IMR-90 (cell line): ENCODE data around the gene CCDC171. TPM values are rescaled to one million over a fixed set of nuclear protein-coding genes. Genes with fewer than 3 reads are reported as not detected.

Experiments
- ATAC-seq: fragments of 200-7000 bp; cut with Tn5 transposase; 2 replicates; pipeline ENCODE4 v1.9.1; 2020; ENCODE audit warnings: low read depth, mild to moderate bottlenecking, moderate library complexity
- BruUV-seq: library from RNA; stranded (reverse); fragments of 400-500 nt; replicated peaks from 2 replicates; lab custom pipeline; 2021; lab: Mats Ljungman, UMichigan
- CTCF ChIA-PET: fragments of 300-600 bp; formaldehyde crosslinking; extraction: SDS; loops from one replicate; lab custom pipeline; 2021; ENCODE audit warnings: antibody characterized with exemption; lab: Yijun Ruan, JAX
- POLR2A ChIA-PET: fragments of 300-600 bp; sonication (Branson Sonifier 250); formaldehyde crosslinking; loops from one replicate; lab custom pipeline; 2022; ENCODE audit warnings: antibody characterized with exemption; ENCODE audit not compliant: unreplicated experiment; lab: Charles Lee
- DNase-seq: peaks from one replicate; pipeline ENCODE4 v3.0.0; 2013
- H2AFZ ChIP-seq: replicated peaks from 2 replicates; pipeline ENCODE3; 2013; ENCODE audit warnings: low read length, mild to moderate bottlenecking; ENCODE audit not compliant: poor library complexity
- H2AK5ac ChIP-seq: 2 replicates; pipeline ENCODE4 v1.6.1; 2013; ENCODE audit warnings: low read depth, low read length, inconsistent platforms
- H2AK9ac ChIP-seq: replicated peaks from 2 replicates; pipeline ENCODE3; 2013; ENCODE audit warnings: mild to moderate bottlenecking, low read depth, low read length, moderate library complexity; ENCODE audit not compliant: poor library complexity
- H2BK120ac ChIP-seq: 2 replicates; pipeline ENCODE4 v1.6.1; 2013; ENCODE audit warnings: low read depth, low read length, inconsistent platforms
- H2BK15ac ChIP-seq: 3 replicates; pipeline ENCODE4 v1.6.1; 2013; ENCODE audit warnings: low read depth, low read length, inconsistent platforms
- H2BK20ac ChIP-seq: 2 replicates; pipeline ENCODE4 v1.6.1; 2013; ENCODE audit warnings: low read depth, mild to moderate bottlenecking, inconsistent platforms, low read length, moderate library complexity
- H2BK5ac ChIP-seq: 2 replicates; pipeline ENCODE4 v1.6.1; 2013; ENCODE audit warnings: mild to moderate bottlenecking, low read depth, low read length, inconsistent platforms; ENCODE audit not compliant: poor library complexity, severe bottlenecking
- H3K14ac ChIP-seq: replicated peaks from 2 replicates; pipeline ENCODE4 v1.6.1; 2013; ENCODE audit warnings: low read depth, low read length, inconsistent platforms
- H3K18ac ChIP-seq: 2 replicates; pipeline ENCODE4 v1.6.1; 2013; ENCODE audit warnings: low read depth, low read length, control low read depth
- H3K23ac ChIP-seq: 2 replicates; pipeline ENCODE4 v1.6.1; 2013; ENCODE audit warnings: low read depth, low read length, inconsistent platforms
- H3K27ac ChIP-seq: 2 replicates; pipeline ENCODE4 v1.5.1; 2013; ENCODE audit warnings: mild to moderate bottlenecking, control low read depth, low read length; ENCODE audit not compliant: insufficient read depth
- H3K27me3 ChIP-seq: 2 replicates; pipeline ENCODE4 v1.6.1; 2013; ENCODE audit warnings: low read length; ENCODE audit not compliant: control insufficient read depth, insufficient read depth
- H3K36me3 ChIP-seq: 2 replicates; pipeline ENCODE4 v1.6.1; 2013; ENCODE audit warnings: low read length, mixed read lengths; ENCODE audit not compliant: control insufficient read depth, insufficient read depth
- H3K4ac ChIP-seq: 2 replicates; pipeline ENCODE4 v1.6.1; 2013; ENCODE audit warnings: low read depth, low read length, inconsistent platforms
- H3K4me1 ChIP-seq: 2 replicates; pipeline ENCODE4 v1.6.1; 2013; ENCODE audit warnings: low read length, mixed read lengths; ENCODE audit not compliant: control insufficient read depth, insufficient read depth
- H3K4me2 ChIP-seq: 2 replicates; pipeline ENCODE4 v1.6.1; 2013; ENCODE audit warnings: low read depth, mild to moderate bottlenecking, control low read depth, low read length, moderate library complexity
- H3K4me3 ChIP-seq: 2 replicates; pipeline ENCODE4 v1.5.1; 2013; ENCODE audit warnings: low read depth, mild to moderate bottlenecking, control low read depth, low read length, moderate library complexity; ENCODE audit not compliant: insufficient read depth
- H3K56ac ChIP-seq: 2 replicates; pipeline ENCODE4 v1.6.1; 2013; ENCODE audit warnings: low read length, inconsistent platforms; ENCODE audit not compliant: insufficient read depth; ENCODE audit errors: extremely low read depth
- H3K79me1 ChIP-seq, 2 experiments: 2 replicates each; pipeline ENCODE4 v1.6.1; 2013; ENCODE audit warnings: low read length in 2 of 2, inconsistent platforms in 1 of 2, low read depth in 1 of 2
- H3K9ac ChIP-seq: 2 replicates; pipeline ENCODE4 v1.6.1; 2013; ENCODE audit warnings: low read depth, low read length, control low read depth
- H3K9me1 ChIP-seq: 2 replicates; pipeline ENCODE4 v1.6.1; 2013; ENCODE audit warnings: low read length, inconsistent platforms; ENCODE audit not compliant: insufficient read depth
- H3K9me3 ChIP-seq: 2 replicates; pipeline ENCODE4 v1.6.1; 2013; ENCODE audit warnings: low read length; ENCODE audit not compliant: control insufficient read depth, insufficient read depth
- H4K20me1 ChIP-seq: 2 replicates; pipeline ENCODE4 v1.6.1; 2013; ENCODE audit warnings: low read length, inconsistent platforms; ENCODE audit not compliant: insufficient read depth
- H4K5ac ChIP-seq: 2 replicates; pipeline ENCODE4 v1.6.1; 2013; ENCODE audit warnings: mild to moderate bottlenecking, low read depth, low read length, control low read depth
- H4K8ac ChIP-seq, 2 experiments: 2 replicates each; pipeline ENCODE4 v1.6.1; 2013; ENCODE audit warnings: low read depth in 2 of 2, low read length in 2 of 2, control low read depth in 1 of 2, inconsistent platforms in 1 of 2
- H4K91ac ChIP-seq: 2 replicates; pipeline ENCODE4 v1.6.1; 2013; ENCODE audit warnings: low read depth, low read length, inconsistent platforms; ENCODE audit not compliant: insufficient read depth
- BHLHE40 ChIP-seq: fragments of 150-350 bp; IDR thresholded peaks from 2 replicates; pipeline ENCODE4 v1.6.1; 2016; ENCODE audit warnings: mild to moderate bottlenecking, low read depth, low read length
- CEBPB ChIP-seq: IDR thresholded peaks from 2 replicates; pipeline ENCODE4 v1.6.1; 2012; ENCODE audit warnings: low read depth, low read length, improper control_type of control experiment
- CHD1 ChIP-seq: IDR thresholded peaks from 2 replicates; pipeline ENCODE4 v1.6.1; 2012; ENCODE audit warnings: low read depth, low read length, improper control_type of control experiment
- FOS ChIP-seq: fragments of 150-350 bp; IDR thresholded peaks from 2 replicates; pipeline ENCODE4 v1.6.1; 2016; ENCODE audit warnings: low read depth, low read length
- MAFK ChIP-seq: IDR thresholded peaks from 2 replicates; pipeline ENCODE4 v1.6.1; 2012; ENCODE audit warnings: low read depth, low read length, improper control_type of control experiment
- MAZ ChIP-seq: IDR thresholded peaks from 2 replicates; pipeline ENCODE4 v1.6.1; 2012; ENCODE audit warnings: low read depth, mild to moderate bottlenecking, low read length, improper control_type of control experiment, moderate library complexity, borderline replicate concordance
- MXI1 ChIP-seq: IDR thresholded peaks from 2 replicates; pipeline ENCODE4 v1.6.1; 2012; ENCODE audit warnings: low read depth, mild to moderate bottlenecking, low read length, moderate library complexity, borderline replicate concordance
- NFE2L2 ChIP-seq: fragments of 150-350 bp; IDR thresholded peaks from 2 replicates; pipeline ENCODE4 v1.6.1; 2016; ENCODE audit warnings: low read depth, mild to moderate bottlenecking, low read length
- POLR2A ChIP-seq: IDR thresholded peaks from 2 replicates; pipeline ENCODE4 v1.6.1; 2012; ENCODE audit warnings: mild to moderate bottlenecking, low read depth, low read length
- RAD21 ChIP-seq: IDR thresholded peaks from 2 replicates; pipeline ENCODE4 v1.6.1; 2012; ENCODE audit warnings: low read length, improper control_type of control experiment
- RCOR1 ChIP-seq: IDR thresholded peaks from 2 replicates; pipeline ENCODE4 v1.6.1; 2012; ENCODE audit warnings: mild to moderate bottlenecking, low read length, improper control_type of control experiment; ENCODE audit not compliant: insufficient replicate concordance
- RFX5 ChIP-seq: IDR thresholded peaks from 2 replicates; pipeline ENCODE4 v1.8.0; 2012; ENCODE audit warnings: low read depth, mild to moderate bottlenecking, low read length, moderate library complexity
- SMC3 ChIP-seq: fragments of 150-350 bp; IDR thresholded peaks from 2 replicates; pipeline ENCODE4 v1.6.1; 2016; ENCODE audit warnings: low read depth, mild to moderate bottlenecking, antibody characterized with exemption, low read length, moderate library complexity
- whole genome bisulfite sequencing, 2 experiments: methylation state at CpG; one replicate each; pipeline versions ENCODE4 v1.1.5 to v1.1.7; 2013; ENCODE audit warnings: missing lambda C conversion rate in 2 of 2; ENCODE audit not compliant: insufficient read length in 1 of 2; ENCODE audit errors: extremely low coverage in 2 of 2; 5-methylcytosine and 5-hydroxymethylcytosine counted together
- dilution Hi-C: fragments of 300-500 bp; cut with HindIII; formaldehyde crosslinking; loops from one replicate; pipeline ENCODE4 v1.14.3; 2018; ENCODE audit warnings: low sequenced_read_pairs; ENCODE audit not compliant: unreplicated experiment
- in situ Hi-C: fragments of 300-500 bp; cut with MboI; formaldehyde crosslinking; loops from 3 replicates; pipeline ENCODE4 v1.14.3; 2019; ENCODE audit warnings: low sequenced_read_pairs, inconsistent platforms, mixed read lengths
- intact Hi-C: fragments of 100-400 bp; cut with micrococcal nuclease; formaldehyde crosslinking; loops from 2 replicates; pipeline ENCODE4 v1.10.0; 2022
- polyA plus RNA-seq, 3 experiments: library from polyadenylated mRNA; depleted of rRNA; stranded (reverse); fragments of >200 nt; gene quantifications; 2 replicates each; pipeline ENCODE4 v1.2.3, GENCODE V29; 2012; ENCODE audit warnings: low replicate concordance in 1 of 3
- total RNA-seq: library from RNA; depleted of rRNA; stranded (reverse); fragments of >200 nt; gene quantifications from 2 replicates; pipeline ENCODE4 v1.2.3, GENCODE V29; 2012
- TF ChIP-seq, protein P1 (sequence below): fragments of 150-350 bp; IDR thresholded peaks from 2 replicates; pipeline ENCODE4 v1.6.1; 2017; ENCODE audit warnings: mild to moderate bottlenecking, antibody characterized with exemption, low read length, low read depth
- TF ChIP-seq, protein P2 (sequence below): fragments of 150-350 bp; IDR thresholded peaks from 2 replicates; pipeline ENCODE4 v1.6.1; 2016; ENCODE audit warnings: low read depth, mild to moderate bottlenecking, low read length, moderate library complexity, borderline replicate concordance
- TF ChIP-seq, protein P3 (sequence below): conservative IDR thresholded peaks from 2 replicates; pipeline ENCODE4 v1.5.1; 2012; ENCODE audit warnings: mild to moderate bottlenecking, low read depth, low read length, improper control_type of control experiment

CCDC171 gene
- total and polyA plus RNA-seq, 2 of the 4 experiments (the other 2 are of a cell fraction) = 0.63 to 2.2 TPM

DNA sequence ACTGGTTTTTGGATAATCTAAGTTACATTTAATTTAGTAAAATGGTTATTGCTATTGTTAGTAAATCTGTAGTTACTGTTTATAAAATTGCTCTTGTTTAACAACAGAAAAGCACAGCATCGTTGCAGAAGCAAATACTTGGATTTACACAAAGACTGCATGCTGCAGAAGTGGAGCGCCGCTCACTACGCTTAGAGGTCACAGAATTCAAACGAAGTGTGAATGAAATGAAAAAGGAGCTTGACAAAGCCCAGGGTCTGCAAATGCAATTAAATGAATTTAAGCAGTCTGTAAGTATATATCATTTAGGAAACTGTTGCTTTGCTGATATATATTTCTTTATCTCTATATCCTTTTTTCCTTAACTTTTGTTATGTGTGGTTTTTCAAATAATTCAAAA is 226.0 kb downstream of the CCDC171 start:
- POLR2A ChIA-PET = no interaction called here
- in situ Hi-C loops = no loop called here
- intact Hi-C loops = no loop called here

More for the DNA sequence above, 226.0 kb downstream of the CCDC171 start:
- H3K4me1 ChIP-seq = no peaks in the 10 kb centered on the region
- H2BK20ac ChIP-seq = no peak overlapping the region
- CTCF ChIA-PET = no interaction called here
- H3K4me3 ChIP-seq = no peak overlapping the region
- H2BK15ac ChIP-seq = no peak overlapping the region
- H3K18ac ChIP-seq = no peak overlapping the region
- H3K79me1 ChIP-seq = no peaks in the 10 kb centered on the region
- H4K20me1 ChIP-seq = no peaks in the 10 kb centered on the region; the same call in 1 of the 2 replicates
- WGBS, 2 experiments = no CpG with 5 or more reads among the region's 5 CpGs
- H3K9ac ChIP-seq = no peak overlapping the region
- no peak overlapping the region for H4K5ac ChIP-seq
- BruUV-seq = no TSS peak
- no peak overlapping the region for H3K56ac ChIP-seq
- no peak overlapping the region for H3K14ac ChIP-seq
- H3K27ac ChIP-seq = no peak overlapping the region
- no peaks in the 10 kb centered on the region for H3K9me3 ChIP-seq
- H4K91ac ChIP-seq = no peak overlapping the region
- no peak overlapping the region for H3K4ac ChIP-seq
- no peaks in the 10 kb centered on the region for H3K36me3 ChIP-seq
- no peak overlapping the region for H2AFZ ChIP-seq
- H2BK120ac ChIP-seq = no peak overlapping the region
- ATAC-seq (no peak), DNase-seq (no peak)
- H3K27me3 ChIP-seq = no peaks in the 10 kb centered on the region
- no peaks in the 10 kb centered on the region for H3K9me1 ChIP-seq
- H3K4me2 ChIP-seq = no peak overlapping the region
- H3K23ac ChIP-seq = no peak overlapping the region
- H4K8ac ChIP-seq = no peak overlapping the region
- dilution Hi-C loops = no loop called here
- no peak overlapping the region for H2AK9ac ChIP-seq
- TF ChIP-seq, protein P1, sequence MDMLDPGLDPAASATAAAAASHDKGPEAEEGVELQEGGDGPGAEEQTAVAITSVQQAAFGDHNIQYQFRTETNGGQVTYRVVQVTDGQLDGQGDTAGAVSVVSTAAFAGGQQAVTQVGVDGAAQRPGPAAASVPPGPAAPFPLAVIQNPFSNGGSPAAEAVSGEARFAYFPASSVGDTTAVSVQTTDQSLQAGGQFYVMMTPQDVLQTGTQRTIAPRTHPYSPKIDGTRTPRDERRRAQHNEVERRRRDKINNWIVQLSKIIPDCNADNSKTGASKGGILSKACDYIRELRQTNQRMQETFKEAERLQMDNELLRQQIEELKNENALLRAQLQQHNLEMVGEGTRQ = no peak
- TF ChIP-seq RCOR1 (no peak), MXI1 (no peak), CEBPB (no peak), CHD1 (no peak), MAZ (no peak), SMC3 (no peak), MAFK (no peak), POLR2A (no peak), RFX5 (no peak), RAD21 (no peak), BHLHE40 (no peak), FOS (no peak), NFE2L2 (no peak)
- TF ChIP-seq, protein P2, sequence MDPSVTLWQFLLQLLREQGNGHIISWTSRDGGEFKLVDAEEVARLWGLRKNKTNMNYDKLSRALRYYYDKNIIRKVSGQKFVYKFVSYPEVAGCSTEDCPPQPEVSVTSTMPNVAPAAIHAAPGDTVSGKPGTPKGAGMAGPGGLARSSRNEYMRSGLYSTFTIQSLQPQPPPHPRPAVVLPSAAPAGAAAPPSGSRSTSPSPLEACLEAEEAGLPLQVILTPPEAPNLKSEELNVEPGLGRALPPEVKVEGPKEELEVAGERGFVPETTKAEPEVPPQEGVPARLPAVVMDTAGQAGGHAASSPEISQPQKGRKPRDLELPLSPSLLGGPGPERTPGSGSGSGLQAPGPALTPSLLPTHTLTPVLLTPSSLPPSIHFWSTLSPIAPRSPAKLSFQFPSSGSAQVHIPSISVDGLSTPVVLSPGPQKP = no peak
- TF ChIP-seq, protein P3, sequence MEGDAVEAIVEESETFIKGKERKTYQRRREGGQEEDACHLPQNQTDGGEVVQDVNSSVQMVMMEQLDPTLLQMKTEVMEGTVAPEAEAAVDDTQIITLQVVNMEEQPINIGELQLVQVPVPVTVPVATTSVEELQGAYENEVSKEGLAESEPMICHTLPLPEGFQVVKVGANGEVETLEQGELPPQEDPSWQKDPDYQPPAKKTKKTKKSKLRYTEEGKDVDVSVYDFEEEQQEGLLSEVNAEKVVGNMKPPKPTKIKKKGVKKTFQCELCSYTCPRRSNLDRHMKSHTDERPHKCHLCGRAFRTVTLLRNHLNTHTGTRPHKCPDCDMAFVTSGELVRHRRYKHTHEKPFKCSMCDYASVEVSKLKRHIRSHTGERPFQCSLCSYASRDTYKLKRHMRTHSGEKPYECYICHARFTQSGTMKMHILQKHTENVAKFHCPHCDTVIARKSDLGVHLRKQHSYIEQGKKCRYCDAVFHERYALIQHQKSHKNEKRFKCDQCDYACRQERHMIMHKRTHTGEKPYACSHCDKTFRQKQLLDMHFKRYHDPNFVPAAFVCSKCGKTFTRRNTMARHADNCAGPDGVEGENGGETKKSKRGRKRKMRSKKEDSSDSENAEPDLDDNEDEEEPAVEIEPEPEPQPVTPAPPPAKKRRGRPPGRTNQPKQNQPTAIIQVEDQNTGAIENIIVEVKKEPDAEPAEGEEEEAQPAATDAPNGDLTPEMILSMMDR = no peak
- H2AK5ac ChIP-seq = no peak overlapping the region
- H2BK5ac ChIP-seq = no peak overlapping the region
